C4-2B (cell line): ENCODE data around the gene TTC23.

ENCODE experiments used
- CTCF ChIP-seq: fragments of 450-650 bp; conservative IDR thresholded peaks from 2 replicates; pipeline ENCODE4 v1.5.1; 2017; ENCODE audit warnings: mild to moderate bottlenecking
- ZFX ChIP-seq: fragments of 450-650 bp; IDR thresholded peaks from 2 replicates; pipeline ENCODE4 v1.6.1; 2017

GRCh38 chr15:99275061-99275460, 25.7 kb upstream of the TTC23 start:
- TF ChIP-seq CTCF, result no peak
- TF ChIP-seq ZFX, result no peak
